HG03469 (cell line): Measurements from ENCODE around the gene TMC2.

Experiments used
- ATAC-seq: cut with Tn5 transposase; IDR thresholded peaks from one replicate; pipeline ENCODE4 v1.9.1; 2021; ENCODE audit warnings: mild to moderate bottlenecking, moderate library complexity, moderate number of reproducible peaks; ENCODE audit not compliant: unreplicated experiment

Gene TMC2

GRCh38 chr20:2564406-2564805 lies 28.0 kb downstream of the TMC2 start:
- no peak for ATAC-seq

GRCh38 chr20:2575682-2576081 lies 39.3 kb downstream of the TMC2 start:
- no peak for ATAC-seq

GRCh38 chr20:2576317-2576727 lies 39.9 kb downstream of the TMC2 start:
- no peak for ATAC-seq

DNA sequence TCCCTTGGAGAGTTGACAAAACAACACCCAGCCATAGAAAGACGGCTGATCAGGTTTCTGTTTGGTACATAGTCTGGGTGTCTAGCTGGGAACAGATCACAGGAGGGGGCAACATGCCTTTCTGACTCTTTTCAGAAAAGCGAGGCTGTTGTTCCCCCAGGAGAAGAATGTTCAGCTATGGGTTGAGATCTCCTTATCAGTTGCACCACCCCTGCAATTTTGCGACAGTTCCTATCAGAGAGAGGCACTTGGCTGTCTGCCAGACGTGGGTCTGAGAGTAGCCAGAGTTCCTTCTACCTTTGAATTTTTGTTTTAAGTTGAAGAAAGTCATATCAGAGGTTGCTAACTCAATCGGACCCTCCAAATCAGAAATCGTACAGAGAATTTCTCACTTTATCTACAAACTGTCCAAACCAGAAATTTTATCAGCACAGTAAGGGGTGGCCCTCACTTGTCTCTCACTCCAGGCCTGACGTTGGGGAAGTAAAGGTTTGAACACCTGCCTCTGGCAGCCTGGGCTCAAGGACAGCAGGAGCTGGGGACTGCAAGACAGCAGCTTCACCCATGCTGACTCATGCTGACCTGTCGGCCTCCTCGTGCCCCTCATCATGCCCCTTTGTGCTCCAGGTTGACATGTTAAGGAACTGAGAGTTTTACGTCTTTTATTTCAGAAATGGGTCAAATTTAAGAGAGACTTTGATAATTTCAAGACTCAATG lies 42.3 kb downstream of the TMC2 start:
- ATAC-seq: no peak

GRCh38 chr20:2585811-2586210 lies 49.4 kb downstream of the TMC2 start:
- ATAC-seq: no peak

- ATAC-seq: no peak
Observed at GRCh38 chr20:2593756-2594155, 57.4 kb downstream of the TMC2 start.

DNA sequence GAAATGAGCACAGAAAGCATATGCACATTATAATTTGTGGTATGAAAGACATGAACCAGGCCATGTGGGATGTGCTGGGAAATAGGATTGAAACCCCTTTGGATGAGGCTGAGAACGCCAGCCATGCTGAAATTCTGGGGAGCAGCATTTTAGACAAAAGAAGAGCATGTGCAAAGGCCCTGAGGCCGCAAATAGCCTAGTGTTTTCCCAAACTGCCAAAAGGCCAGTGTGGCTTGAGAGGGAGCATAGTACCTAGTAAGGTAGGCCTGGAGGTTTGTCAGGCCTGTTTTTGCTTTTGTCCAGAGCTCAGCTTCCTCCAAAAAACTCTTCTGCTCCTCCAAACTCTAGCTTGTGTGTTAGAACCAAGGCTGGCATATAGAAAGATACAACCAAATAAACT lies 58.7 kb downstream of the TMC2 start:
- ATAC-seq: no peak

GRCh38 chr20:2596673-2597279 lies 60.4 kb downstream of the TMC2 start:
- no peak for ATAC-seq

- no peak for ATAC-seq
Observed at GRCh38 chr20:2599288-2600006, 63.1 kb downstream of the TMC2 start.

DNA sequence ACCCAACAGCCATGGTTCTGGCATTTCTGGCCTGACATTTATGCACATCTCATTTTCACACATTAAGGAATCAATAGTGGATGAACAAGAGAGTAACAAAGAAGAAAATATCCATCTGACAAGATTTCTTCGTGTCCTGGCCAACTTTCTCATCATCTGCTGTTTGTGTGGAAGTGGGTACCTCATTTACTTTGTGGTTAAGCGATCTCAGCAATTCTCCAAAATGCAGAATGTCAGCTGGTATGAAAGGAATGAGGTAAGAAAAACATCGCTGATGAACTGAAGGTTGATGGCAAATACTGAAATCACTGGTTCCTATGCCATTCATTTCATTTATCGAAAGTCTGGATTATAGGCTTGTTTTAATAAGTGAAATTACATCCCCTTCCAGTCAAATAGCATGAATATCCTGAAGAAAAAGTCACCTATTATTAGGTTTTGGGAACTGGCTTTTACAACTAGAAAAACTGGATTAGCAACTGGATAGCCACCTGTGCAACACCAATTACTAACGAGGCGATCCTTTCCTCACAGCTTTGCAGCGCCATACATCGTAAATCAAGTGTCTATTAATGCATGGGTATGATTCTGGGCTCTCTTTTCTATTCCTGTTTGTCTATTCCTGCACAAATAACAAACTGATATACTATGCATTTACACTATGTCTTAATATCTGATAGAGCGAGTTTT lies 65.8 kb downstream of the TMC2 start:
- ATAC-seq: no peak

DNA sequence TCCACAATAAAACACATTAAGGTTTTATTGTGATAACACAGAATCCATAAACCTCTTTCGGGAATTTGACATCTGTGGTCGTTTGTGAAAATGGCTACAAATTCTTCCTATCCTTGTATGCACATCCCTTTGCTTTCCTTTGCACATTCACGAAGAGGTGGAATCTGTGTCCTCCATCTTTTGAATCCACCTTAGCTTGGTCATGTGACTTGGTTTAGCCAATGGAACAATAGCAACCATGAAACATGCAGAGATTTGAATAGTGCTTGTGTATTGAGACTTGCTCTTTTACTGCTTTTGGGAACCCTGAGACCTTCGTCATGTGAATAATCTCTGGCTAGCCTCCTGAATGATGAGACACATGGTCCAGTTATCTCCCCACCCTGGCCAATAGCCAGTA lies 66.4 kb downstream of the TMC2 start:
- ATAC-seq: no peak

- ATAC-seq: no peak
Observed at GRCh38 chr20:2603816-2604505, 67.6 kb downstream of the TMC2 start.

- no peak for ATAC-seq
Observed at GRCh38 chr20:2604506-2604835, 68.1 kb downstream of the TMC2 start.

GRCh38 chr20:2606507-2607006 lies 70.2 kb downstream of the TMC2 start:
- no peak for ATAC-seq

GRCh38 chr20:2610326-2610725 lies 74.0 kb downstream of the TMC2 start:
- no peak for ATAC-seq

GRCh38 chr20:2610941-2611720 lies 74.8 kb downstream of the TMC2 start:
- no peak for ATAC-seq

DNA sequence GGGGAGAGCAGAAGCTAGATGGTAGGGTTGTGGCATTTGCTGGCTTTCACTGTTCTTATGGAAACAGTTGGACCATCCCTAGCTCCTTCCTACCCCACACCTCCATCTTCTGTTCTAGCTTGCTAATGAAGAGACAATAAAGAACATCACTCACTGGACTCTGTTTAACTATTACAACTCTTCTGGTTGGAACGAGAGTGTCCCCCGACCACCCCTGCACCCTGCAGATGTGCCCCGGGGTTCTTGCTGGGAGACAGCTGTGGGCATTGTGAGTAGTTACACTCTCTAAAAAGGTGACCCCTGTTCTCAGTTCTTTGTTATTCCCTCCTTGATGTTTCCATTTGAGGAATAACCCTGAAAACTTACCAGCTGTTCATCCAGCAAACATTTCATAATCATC lies 75.7 kb downstream of the TMC2 start:
- ATAC-seq: no peak

DNA sequence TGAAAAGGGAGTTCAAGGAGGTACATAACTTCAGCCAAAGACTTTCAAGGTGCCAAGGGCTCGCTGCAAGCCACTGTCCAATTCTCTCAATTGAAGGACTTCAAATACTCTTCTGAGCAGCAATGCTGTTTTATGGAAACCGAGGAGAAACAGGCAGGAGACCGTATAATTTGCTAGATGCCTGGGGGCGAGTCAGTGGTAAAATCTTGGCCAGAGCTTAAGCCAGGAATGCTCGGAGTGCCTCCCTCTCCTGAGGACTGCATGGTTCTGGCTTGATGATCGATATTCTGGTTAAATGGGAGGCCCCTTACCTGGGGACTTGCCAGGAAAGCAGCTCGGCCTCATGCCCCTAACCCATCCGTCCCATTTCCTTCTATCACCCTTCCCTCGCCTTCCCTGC lies 80.3 kb downstream of the TMC2 start:
- no peak for ATAC-seq

DNA sequence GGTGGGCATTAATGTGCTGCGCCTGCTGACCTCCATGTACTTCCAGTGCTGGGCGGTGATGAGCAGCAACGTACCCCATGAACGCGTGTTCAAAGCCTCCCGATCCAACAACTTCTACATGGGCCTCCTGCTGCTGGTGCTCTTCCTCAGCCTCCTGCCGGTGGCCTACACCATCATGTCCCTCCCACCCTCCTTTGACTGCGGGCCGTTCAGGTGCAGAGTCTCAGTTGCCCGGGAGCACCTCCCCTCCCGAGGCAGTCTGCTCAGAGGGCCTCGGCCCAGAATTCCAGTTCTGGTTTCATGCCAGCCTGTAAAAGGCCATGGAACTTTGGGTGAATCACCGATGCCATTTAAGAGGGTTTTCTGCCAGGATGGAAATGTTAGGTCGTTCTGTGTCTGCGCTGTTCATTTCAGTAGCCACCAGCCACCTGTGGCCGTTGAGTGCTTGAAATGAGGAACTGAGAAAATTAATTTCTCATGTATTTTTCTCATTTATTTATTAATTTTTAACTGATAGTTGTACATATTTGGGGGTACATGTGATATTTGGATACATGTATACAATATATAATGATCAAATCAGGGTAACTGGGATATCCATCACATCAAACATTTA lies 80.8 kb downstream of the TMC2 start:
- ATAC-seq: no peak

GRCh38 chr20:2618815-2619214 lies 82.4 kb downstream of the TMC2 start:
- ATAC-seq: no peak
